Body of pancreas (tissue), 4 donors: ENCODE data around the gene RER1. TPM values are rescaled to one million over a fixed set of nuclear protein-coding genes. Genes with fewer than 3 reads are reported as not detected.

Experiments used
- ATAC-seq: fragments of 150-250 bp; one replicate; pipeline ENCODE4 v1.9.1; 2016
- DNase-seq, 4 donors: peaks; one replicate each; pipeline ENCODE4 v3.0.0-alpha.2; 2019
- H3K27ac ChIP-seq, 4 donors: fragments of 200-600 bp; sonication (generic); 1 replicate in 3 of 4; 2 replicates in 1 of 4; pipeline versions ENCODE4 v1.5.1 to v1.6.1; 2016 to 2019; ENCODE audit warnings: mild to moderate bottlenecking in 1 of 4, mixed read lengths in 1 of 4, moderate library complexity in 1 of 4
- H3K27me3 ChIP-seq, 2 donors: fragments of 200-600 bp; sonication (generic); one replicate each; pipeline ENCODE4 v1.6.0; 2016; ENCODE audit warnings: mild to moderate bottlenecking in 1 of 2
- H3K36me3 ChIP-seq, 2 donors: fragments of 200-600 bp; sonication (generic); replicated peaks in 1 of 2; 2 replicates each; pipeline ENCODE4 v1.5.1; 2016; ENCODE audit warnings: low read depth in 2 of 2; ENCODE audit not compliant: insufficient read depth in 1 of 2
- H3K4me1 ChIP-seq: fragments of 200-600 bp; sonication (generic); one replicate; pipeline ENCODE4 v1.6.0; 2016
- H3K4me3 ChIP-seq, 2 donors: fragments of 200-600 bp; sonication (generic); 1 replicate in 1 of 2; 2 replicates in 1 of 2; pipeline ENCODE4 v1.5.1; 2016 to 2019
- H3K9me3 ChIP-seq, 3 donors: fragments of 200-600 bp; sonication (generic); 1 replicate in 2 of 3; 2 replicates in 1 of 3; pipeline ENCODE4 v1.5.1; 2016
- CTCF ChIP-seq, 7 experiments: fragments of 450-650 bp in 4 of 7; fragments of 200-600 bp in 3 of 7; sonication (generic) in 3 of 7; IDR thresholded peaks; one replicate each; pipeline ENCODE4 v1.5.1; 2016 to 2019; ENCODE audit warnings: antibody characterized with exemption in 7 of 7
- POLR2A ChIP-seq, 3 donors: fragments of 450-650 bp; IDR thresholded peaks; one replicate each; pipeline ENCODE4 v1.6.1; 2016; ENCODE audit warnings: antibody characterized with exemption in 3 of 3, mild to moderate bottlenecking in 2 of 3
- WGBS, 2 donors: methylation state at CpG; one replicate each; pipeline ENCODE4 v1.1.5; 2017; 5-methylcytosine and 5-hydroxymethylcytosine counted together
- intact Hi-C: fragments of 100-400 bp; cut with DNase I; formaldehyde crosslinking; loops from one replicate; pipeline ENCODE4 v1.15.1; 2023
- total RNA-seq, 2 donors: library from RNA; depleted of rRNA; stranded (reverse); fragments of >200 nt; gene quantifications; one replicate each; pipeline ENCODE4 v1.1.0, GENCODE V29; 2016

RER1 gene
- total RNA-seq, 2 donors from 2014 or later = 50.3 to 57.7 TPM

DNA sequence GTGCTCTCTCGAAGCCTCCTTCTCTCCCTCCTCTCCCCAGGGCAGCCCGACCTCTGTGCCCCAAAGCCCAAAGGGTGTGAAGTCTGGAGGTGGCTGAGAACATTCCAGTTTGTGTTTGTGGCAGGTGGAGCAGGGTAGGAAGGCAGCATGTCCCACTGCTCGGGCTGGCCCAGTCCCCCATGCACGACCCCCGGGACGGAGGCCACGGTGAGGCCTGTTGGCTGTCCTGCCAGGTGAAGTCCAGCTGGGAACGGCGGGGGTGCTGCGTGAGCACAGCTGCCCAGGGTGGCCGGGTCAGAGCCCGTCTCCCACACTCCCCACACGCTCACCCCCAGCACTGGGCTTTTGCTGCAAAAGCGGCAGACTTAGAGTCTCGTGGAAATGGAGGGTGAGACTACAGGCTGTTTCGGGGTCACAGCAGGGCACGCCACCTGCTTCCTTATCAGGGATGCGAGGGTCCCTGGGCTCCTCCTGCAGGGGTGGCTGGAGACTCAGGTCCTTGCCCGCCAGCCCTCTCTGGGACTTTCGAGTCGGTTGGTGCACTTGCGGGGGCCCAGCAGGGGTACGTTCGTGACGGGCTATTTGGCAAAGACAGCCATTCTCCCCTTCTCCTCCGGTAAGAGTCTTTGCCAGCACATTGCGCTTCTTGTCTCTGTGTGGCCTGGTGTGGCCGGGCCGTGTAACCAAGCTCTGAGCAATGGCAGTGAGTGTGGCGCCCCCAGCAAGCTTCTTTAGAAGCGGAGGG, 40.6 kb upstream of the RER1 start:
- intact Hi-C loops = no loop called here
- Histone ChIP-seq H3K9me3 (no peaks in the 10 kb centered on the region), H3K36me3 (no peaks in the 10 kb centered on the region), H3K27ac (no peak overlapping the region), H3K4me3 (no peak overlapping the region), H3K27me3 (no peaks in the 10 kb centered on the region), H3K4me1 (peaks cover 4% of the 10 kb centered on the region)
- no peak for ATAC-seq
- no peak for DNase-seq
- WGBS, 2 donors = 73 to 83% methylated on average over 29 of the region's 31 CpGs
- TF ChIP-seq CTCF (IDR thresholded peaks at IDR 0.05) (no peak), POLR2A (IDR thresholded peaks at IDR 0.05) (no peak)

DNA sequence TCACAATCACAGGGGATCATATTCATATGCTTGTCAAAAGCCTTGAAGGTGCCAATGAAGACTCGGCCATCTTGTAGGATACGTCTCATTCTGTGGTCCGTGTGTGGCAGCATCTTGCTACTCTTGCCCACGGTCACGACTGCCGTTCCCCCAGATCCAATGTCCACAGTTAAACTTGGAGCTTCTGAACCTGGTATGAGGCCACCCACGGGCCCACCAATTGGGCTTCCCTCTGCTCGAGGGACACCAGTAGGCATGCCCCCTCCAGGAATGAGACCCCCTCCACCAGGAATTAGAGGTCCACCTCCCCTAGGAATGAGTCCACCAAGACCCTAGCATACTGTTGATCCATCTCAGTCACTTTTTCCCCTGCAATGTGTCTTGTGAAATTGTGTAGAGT, 39.9 kb upstream of the RER1 start:
- Histone ChIP-seq H3K27me3 (no peaks in the 10 kb centered on the region), H3K36me3 (no peaks in the 10 kb centered on the region), H3K27ac (no peak overlapping the region), H3K4me1 (peaks cover 4% of the 10 kb centered on the region), H3K9me3 (no peaks in the 10 kb centered on the region), H3K4me3 (no peak overlapping the region)
- intact Hi-C loops = no loop called here
- TF ChIP-seq CTCF (IDR thresholded peaks at IDR 0.05) (no peak), POLR2A (IDR thresholded peaks at IDR 0.05) (no peak)
- WGBS, 2 donors = 75 to 88% methylated on average over 8 of the region's 8 CpGs
- no peak for DNase-seq
- ATAC-seq = no peak

DNA sequence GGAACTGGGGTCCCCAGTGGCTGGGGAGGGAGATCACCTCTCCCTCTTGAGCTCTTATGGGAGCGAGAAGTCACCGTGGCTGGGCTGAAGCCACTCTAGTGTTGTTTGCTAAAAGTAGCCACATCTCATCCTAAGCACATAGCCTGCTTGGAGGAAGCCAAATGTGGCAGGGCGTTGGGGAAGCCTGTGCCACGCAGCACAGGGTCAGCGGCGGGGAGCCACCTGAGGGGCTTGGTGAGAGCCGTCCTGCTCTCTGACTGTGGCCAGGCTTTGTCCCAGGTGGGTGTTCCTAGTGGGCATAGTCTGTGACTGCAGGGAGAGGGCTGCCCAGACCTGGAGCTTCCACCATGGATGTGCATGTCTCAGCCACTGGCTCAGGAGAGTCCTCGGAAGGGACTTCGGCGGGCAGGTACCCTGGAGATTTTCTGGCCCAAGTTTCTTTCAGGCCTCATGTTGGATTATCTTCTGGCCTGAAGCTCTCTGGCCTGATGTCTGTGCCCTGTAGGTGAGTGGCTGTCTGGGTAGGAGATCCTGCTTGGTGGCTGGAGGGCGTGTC, 39.2 kb upstream of the RER1 start:
- 69 to 87% methylated on average over 2 to 11 of the region's 11 CpGs for WGBS, 2 donors
- no peak overlapping the region for H3K27ac ChIP-seq
- H3K9me3 ChIP-seq = no peaks in the 10 kb centered on the region
- TF ChIP-seq CTCF (IDR thresholded peaks at IDR 0.05) = no peak
- TF ChIP-seq POLR2A (IDR thresholded peaks at IDR 0.05) = no peak
- peaks cover 4% of the 10 kb centered on the region for H3K4me1 ChIP-seq
- H3K27me3 ChIP-seq = no peaks in the 10 kb centered on the region
- intact Hi-C loops = no loop called here
- DNase-seq = no peak
- ATAC-seq = no peak
- H3K4me3 ChIP-seq = no peak overlapping the region
- no peaks in the 10 kb centered on the region for H3K36me3 ChIP-seq

DNA sequence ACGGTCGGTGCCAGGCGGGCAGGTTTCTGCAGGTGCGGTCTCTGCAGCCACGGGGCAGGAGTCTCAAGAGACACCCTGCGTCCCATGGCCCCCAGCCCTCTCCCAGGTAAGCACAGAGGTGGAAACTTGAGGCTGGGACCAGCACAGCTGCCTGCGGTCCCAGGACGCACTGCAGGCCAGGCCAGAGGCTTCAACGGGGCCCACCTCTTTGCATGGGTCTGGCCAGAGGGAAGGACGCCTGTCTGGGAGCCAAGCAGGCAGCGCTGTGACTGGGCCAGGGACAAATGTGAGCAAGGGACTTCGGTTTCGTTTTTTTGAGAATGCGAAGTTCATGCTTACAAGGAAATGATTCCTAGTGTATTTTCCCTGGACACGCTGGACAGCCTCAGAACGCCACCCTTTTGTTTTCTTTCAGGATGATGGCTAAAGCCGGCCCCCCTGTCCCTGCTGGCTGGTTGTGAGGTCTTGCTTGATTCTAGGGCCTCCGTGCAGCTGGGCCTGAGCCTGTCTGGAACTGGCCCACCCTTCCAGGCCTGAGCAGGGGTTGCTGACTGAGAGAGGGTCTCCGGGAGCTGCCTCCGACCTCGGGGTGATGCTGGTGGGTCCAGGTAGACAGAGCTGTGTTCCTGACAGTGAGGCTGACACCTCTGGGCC, 38.6 kb upstream of the RER1 start:
- TF ChIP-seq POLR2A (IDR thresholded peaks at IDR 0.05) (no peak), CTCF (IDR thresholded peaks at IDR 0.05) (no peak)
- 70 to 74% methylated on average over 13 to 21 of the region's 21 CpGs for WGBS, 2 donors
- no peak for ATAC-seq
- H3K4me1 ChIP-seq = peaks cover 2% of the 10 kb centered on the region
- H3K27me3 ChIP-seq = no peaks in the 10 kb centered on the region
- no peaks in the 10 kb centered on the region for H3K36me3 ChIP-seq
- no peak overlapping the region for H3K4me3 ChIP-seq
- H3K27ac ChIP-seq = no peak overlapping the region
- intact Hi-C loops = no loop called here
- H3K9me3 ChIP-seq = no peaks in the 10 kb centered on the region
- DNase-seq = no peak
